Neutrophil (primary cell): ENCODE results near the gene SYNPO2.

Experiments used
- H3K27ac ChIP-seq: fragments of 200-600 bp; sonication (generic); 2 replicates; pipeline ENCODE4 v1.5.1; 2016; ENCODE audit warnings: mild to moderate bottlenecking, moderate library complexity
- H3K27me3 ChIP-seq: fragments of 200-600 bp; sonication (generic); 2 replicates; pipeline ENCODE4 v1.6.0; 2016; ENCODE audit warnings: mild to moderate bottlenecking
- H3K36me3 ChIP-seq: fragments of 200-600 bp; sonication (generic); 2 replicates; pipeline ENCODE4 v1.5.1; 2017
- H3K4me1 ChIP-seq, 2 experiments: fragments of 200-600 bp in 1 of 2; sonication (generic) in 1 of 2; 1 replicate in 1 of 2; 2 replicates in 1 of 2; pipeline versions ENCODE4 v1.5.1 to v1.6.1; 2013 to 2016; ENCODE audit warnings: low read depth in 1 of 2, low read length in 1 of 2, mild to moderate bottlenecking in 1 of 2, moderate library complexity in 1 of 2; ENCODE audit not compliant: control insufficient read depth in 1 of 2, insufficient read depth in 1 of 2
- H3K4me3 ChIP-seq, 2 experiments: fragments of 200-600 bp in 1 of 2; sonication (generic) in 1 of 2; 1 replicate in 1 of 2; 2 replicates in 1 of 2; pipeline ENCODE4 v1.5.1; 2013 to 2016; ENCODE audit warnings: low read depth in 1 of 2, low read length in 1 of 2, mild to moderate bottlenecking in 1 of 2, moderate library complexity in 1 of 2
- H3K9me3 ChIP-seq: fragments of 200-600 bp; sonication (generic); 2 replicates; pipeline ENCODE4 v1.5.1; 2016
- TF ChIP-seq, protein P1 (sequence below): fragments of 200-600 bp; sonication (generic); IDR thresholded peaks from 2 replicates; pipeline ENCODE4 v1.5.1; 2016; ENCODE audit warnings: antibody characterized with exemption

Gene SYNPO2

DNA sequence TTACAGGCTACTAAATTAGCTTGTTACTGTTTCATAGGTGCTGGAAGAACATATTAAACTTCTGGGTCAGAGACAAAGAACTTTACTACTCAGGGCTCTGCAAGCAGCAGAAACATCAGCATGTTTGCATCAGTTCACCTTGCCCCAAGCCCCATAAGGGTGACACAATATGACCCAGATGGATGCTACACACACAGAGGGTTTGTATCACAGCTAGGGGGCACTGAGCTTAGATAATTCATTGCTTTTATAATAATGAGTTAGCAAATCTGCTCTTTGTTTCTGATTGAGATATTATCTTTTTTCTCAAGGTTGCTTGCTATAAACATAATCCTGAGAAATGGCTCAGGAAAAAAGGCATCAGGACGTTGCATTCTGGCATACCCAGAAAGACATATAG is 4.8 kb upstream of the SYNPO2 start:
- Histone ChIP-seq H3K27ac (no peak overlapping the region), H3K9me3 (no peaks in the 10 kb centered on the region), H3K4me3 (no peak overlapping the region), H3K36me3 (no peaks in the 10 kb centered on the region), H3K4me1 (peaks cover 4% of the 10 kb centered on the region in 2 experiments), H3K27me3 (peaks cover 23% of the 10 kb centered on the region)
- TF ChIP-seq, protein P1, sequence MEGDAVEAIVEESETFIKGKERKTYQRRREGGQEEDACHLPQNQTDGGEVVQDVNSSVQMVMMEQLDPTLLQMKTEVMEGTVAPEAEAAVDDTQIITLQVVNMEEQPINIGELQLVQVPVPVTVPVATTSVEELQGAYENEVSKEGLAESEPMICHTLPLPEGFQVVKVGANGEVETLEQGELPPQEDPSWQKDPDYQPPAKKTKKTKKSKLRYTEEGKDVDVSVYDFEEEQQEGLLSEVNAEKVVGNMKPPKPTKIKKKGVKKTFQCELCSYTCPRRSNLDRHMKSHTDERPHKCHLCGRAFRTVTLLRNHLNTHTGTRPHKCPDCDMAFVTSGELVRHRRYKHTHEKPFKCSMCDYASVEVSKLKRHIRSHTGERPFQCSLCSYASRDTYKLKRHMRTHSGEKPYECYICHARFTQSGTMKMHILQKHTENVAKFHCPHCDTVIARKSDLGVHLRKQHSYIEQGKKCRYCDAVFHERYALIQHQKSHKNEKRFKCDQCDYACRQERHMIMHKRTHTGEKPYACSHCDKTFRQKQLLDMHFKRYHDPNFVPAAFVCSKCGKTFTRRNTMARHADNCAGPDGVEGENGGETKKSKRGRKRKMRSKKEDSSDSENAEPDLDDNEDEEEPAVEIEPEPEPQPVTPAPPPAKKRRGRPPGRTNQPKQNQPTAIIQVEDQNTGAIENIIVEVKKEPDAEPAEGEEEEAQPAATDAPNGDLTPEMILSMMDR = no peak

DNA sequence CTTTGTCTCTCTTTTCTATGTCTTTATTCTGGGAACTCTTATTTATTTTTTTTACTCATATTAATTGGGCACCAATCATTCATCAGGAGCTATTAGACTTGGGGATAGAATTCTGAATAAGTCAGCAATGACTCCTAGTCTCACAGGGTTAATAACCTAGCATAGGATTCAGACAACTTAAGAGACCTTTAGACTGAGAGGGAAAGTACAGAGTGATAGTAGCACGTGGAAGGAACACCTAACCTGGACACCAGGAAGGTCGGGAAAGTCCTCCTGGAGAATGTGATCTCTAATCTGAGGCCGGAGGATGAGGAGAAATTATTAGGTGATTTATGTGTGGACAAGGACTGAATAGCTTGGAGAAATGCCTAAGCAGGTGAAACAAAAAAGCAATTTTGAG is 3.9 kb upstream of the SYNPO2 start:
- Histone ChIP-seq H3K27ac (no peak overlapping the region), H3K4me3 (no peak overlapping the region), H3K36me3 (no peaks in the 10 kb centered on the region), H3K9me3 (no peaks in the 10 kb centered on the region), H3K4me1 (peaks cover 10 to 11% of the 10 kb centered on the region in 2 experiments), H3K27me3 (peaks cover 32% of the 10 kb centered on the region)
- TF ChIP-seq, protein P1 = no peak

DNA sequence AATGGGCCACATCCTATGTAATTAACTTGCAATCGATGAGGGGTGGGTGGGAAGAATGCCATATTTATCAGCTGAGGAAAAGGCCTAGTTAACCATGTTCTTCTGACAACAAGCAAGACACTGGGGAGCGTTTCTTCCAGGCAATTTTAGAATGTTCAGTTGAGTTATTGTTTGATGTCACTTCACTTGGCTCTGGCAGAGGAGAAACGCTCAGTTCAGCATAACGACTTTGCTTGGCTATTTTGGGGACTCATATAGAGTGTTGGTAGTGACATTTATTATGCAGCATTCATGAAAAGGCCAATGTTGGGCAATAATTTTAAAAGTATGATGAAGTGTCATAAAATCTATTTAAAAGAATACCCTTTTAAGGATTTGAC is 648 bp downstream of the SYNPO2 start:
- Histone ChIP-seq H3K4me1 (peaks cover 10 to 11% of the 10 kb centered on the region in 2 experiments), H3K36me3 (no peaks in the 10 kb centered on the region), H3K4me3 (no peak overlapping the region), H3K27me3 (peaks cover 55% of the 10 kb centered on the region), H3K9me3 (no peaks in the 10 kb centered on the region), H3K27ac (no peak overlapping the region)
- TF ChIP-seq, protein P1 = no peak

DNA sequence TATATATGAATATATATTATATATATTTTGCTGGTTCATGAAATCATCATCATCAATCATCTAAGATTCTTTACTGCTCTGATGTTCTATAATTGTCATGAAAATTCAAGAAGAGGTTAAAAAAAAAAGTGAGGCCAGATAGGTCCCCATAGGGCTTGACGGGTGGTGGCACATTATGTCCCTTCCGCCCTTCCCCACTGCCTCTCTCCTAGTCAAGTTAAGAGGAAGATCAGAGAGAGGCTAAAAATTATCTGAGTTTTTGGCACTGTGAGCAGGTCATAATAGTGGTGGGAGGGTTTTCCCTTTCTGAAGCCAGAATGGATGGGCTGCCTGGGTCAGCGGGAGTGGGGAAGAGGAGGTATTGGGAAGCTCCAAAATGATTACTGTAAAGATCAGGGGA is 5.4 kb downstream of the SYNPO2 start:
- Histone ChIP-seq H3K4me3 (no peak overlapping the region), H3K27me3 (peaks cover 31% of the 10 kb centered on the region), H3K9me3 (no peaks in the 10 kb centered on the region), H3K27ac (no peak overlapping the region), H3K36me3 (no peaks in the 10 kb centered on the region), H3K4me1 (peaks cover 4 to 5% of the 10 kb centered on the region in 2 experiments)
- TF ChIP-seq, protein P1 = no peak

DNA sequence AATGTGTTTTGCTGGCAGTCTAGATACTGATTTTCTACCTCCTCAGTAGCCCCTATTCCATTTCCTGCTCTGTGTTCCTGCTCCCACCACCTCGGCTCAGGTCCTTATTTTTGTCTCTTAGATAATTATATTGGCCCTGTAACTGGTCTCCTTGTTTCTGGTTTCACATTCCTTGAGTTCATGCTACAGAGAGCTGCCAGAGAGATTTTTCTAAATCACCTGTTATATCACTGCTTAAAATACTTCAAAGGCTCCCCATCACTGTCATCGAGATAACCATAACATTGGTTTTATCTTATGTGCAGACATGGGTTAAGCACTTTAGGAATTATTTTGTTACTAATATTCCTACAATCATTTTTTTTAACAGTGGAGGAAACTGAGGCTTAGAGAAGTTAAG is 9.6 kb downstream of the SYNPO2 start:
- Histone ChIP-seq H3K27me3 (no peaks in the 10 kb centered on the region), H3K27ac (no peak overlapping the region), H3K36me3 (no peaks in the 10 kb centered on the region), H3K4me1 (no peaks in the 10 kb centered on the region), H3K4me3 (no peak overlapping the region), H3K9me3 (no peaks in the 10 kb centered on the region)
- TF ChIP-seq, protein P1 = no peak

DNA sequence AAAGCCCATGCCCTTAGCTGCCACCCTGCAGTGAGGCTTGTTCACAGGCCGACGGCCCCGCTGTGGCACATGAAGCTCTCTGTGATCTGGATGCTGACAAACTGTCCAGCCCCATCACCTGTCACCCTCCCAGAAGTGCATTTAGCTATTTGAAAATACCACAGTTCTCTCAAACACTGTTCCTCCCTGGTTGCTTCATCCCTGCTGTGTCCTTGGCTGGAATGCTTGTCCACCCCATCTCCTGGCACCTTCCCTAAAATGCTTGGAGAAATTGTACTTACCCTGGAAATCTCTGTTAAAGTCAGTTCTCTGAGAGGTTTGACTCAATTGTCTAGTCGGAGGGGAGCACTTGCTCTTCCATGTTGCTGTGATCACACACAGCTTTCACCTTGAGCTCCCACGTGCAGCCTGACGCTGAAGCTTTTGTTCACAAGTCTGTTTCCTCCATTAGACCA is 10.1 kb downstream of the SYNPO2 start:
- Histone ChIP-seq H3K27me3 (no peaks in the 10 kb centered on the region), H3K36me3 (no peaks in the 10 kb centered on the region), H3K27ac (no peak overlapping the region), H3K9me3 (no peaks in the 10 kb centered on the region), H3K4me1 (no peaks in the 10 kb centered on the region), H3K4me3 (no peak overlapping the region)
- TF ChIP-seq, protein P1 = no peak
